Neural crest cell (in vitro differentiated cells): ENCODE results near the gene CST9. TPM values are rescaled to one million over a fixed set of nuclear protein-coding genes. Genes with fewer than 3 reads are reported as not detected.

Experiments
- DNase-seq: peaks from one replicate; pipeline ENCODE4 v3.0.0; 2021; ENCODE audit warnings: low read depth, mixed read lengths, low spot score
- H3K27ac Mint-ChIP-seq: one replicate; pipeline ENCODE4 v1.8.0; 2021; ENCODE audit warnings: mild to moderate bottlenecking, mixed read lengths; ENCODE audit not compliant: unreplicated experiment
- H3K27me3 Mint-ChIP-seq: 2 replicates; pipeline ENCODE4 v1.8.0; 2021; ENCODE audit warnings: low read depth, mild to moderate bottlenecking, mixed read lengths
- H3K36me3 Mint-ChIP-seq: 2 replicates; pipeline ENCODE4 v1.8.0; 2021; ENCODE audit warnings: low read depth, mild to moderate bottlenecking, mixed read lengths
- H3K4me1 Mint-ChIP-seq: 2 replicates; pipeline ENCODE4 v1.8.0; 2021; ENCODE audit warnings: mixed read lengths
- H3K4me3 Mint-ChIP-seq: one replicate; pipeline ENCODE4 v1.8.0; 2021; ENCODE audit warnings: mild to moderate bottlenecking, mixed read lengths
- H3K9me3 Mint-ChIP-seq: 2 replicates; pipeline ENCODE4 v1.8.0; 2021; ENCODE audit warnings: mixed read lengths
- CTCF ChIP-seq: fragments of 200-600 bp; sonication (generic); conservative IDR thresholded peaks from 2 replicates; pipeline ENCODE4 v1.5.0; 2021; ENCODE audit warnings: antibody characterized with exemption, mild to moderate bottlenecking
- total RNA-seq: library from RNA; stranded (reverse); gene quantifications from 2 replicates; pipeline ENCODE4 v1.2.1, GENCODE V29; 2021

The CST9 gene
- total RNA-seq, 1 donor from 2014 or later = not detected

GRCh38 chr20:23646106-23646873 is 40.6 kb upstream of the CST9 start:
- Mint-ChIP-seq H3K9me3 (no peaks in the 10 kb centered on the region), H3K4me1 (no peaks in the 10 kb centered on the region), H3K36me3 (no peaks in the 10 kb centered on the region), H3K27ac (no peak overlapping the region), H3K27me3 (no peaks in the 10 kb centered on the region), H3K4me3 (no peak overlapping the region)
- no peak for DNase-seq
- no peak for TF ChIP-seq CTCF

- no peaks in the 10 kb centered on the region for H3K9me3 Mint-ChIP-seq
- H3K4me1 Mint-ChIP-seq = no peaks in the 10 kb centered on the region
- no peak for TF ChIP-seq CTCF
- no peak overlapping the region for H3K4me3 Mint-ChIP-seq
- no peak for DNase-seq
- H3K27me3 Mint-ChIP-seq = no peaks in the 10 kb centered on the region
- no peaks in the 10 kb centered on the region for H3K36me3 Mint-ChIP-seq
- no peak overlapping the region for H3K27ac Mint-ChIP-seq
These were observed 39.9 kb upstream of the CST9 start for GRCh38 chr20:23645575-23645974.

GRCh38 chr20:23644164-23644563 is 38.4 kb upstream of the CST9 start:
- DNase-seq = no peak
- no peaks in the 10 kb centered on the region for H3K27me3 Mint-ChIP-seq

GRCh38 chr20:23643659-23644058 is 37.9 kb upstream of the CST9 start:
- Mint-ChIP-seq H3K4me1 (no peaks in the 10 kb centered on the region), H3K4me3 (no peak overlapping the region), H3K9me3 (no peaks in the 10 kb centered on the region), H3K27ac (no peak overlapping the region), H3K27me3 (no peaks in the 10 kb centered on the region), H3K36me3 (no peaks in the 10 kb centered on the region)
- DNase-seq = no peak
- no peak for TF ChIP-seq CTCF

More at GRCh38 chr20:23644164-23644563, 38.4 kb upstream of the CST9 start:
- TF ChIP-seq CTCF = no peak
- Mint-ChIP-seq H3K9me3 (no peaks in the 10 kb centered on the region), H3K27ac (no peak overlapping the region), H3K36me3 (no peaks in the 10 kb centered on the region), H3K4me3 (no peak overlapping the region), H3K4me1 (no peaks in the 10 kb centered on the region)

- Mint-ChIP-seq H3K4me1 (peaks cover under 1% of the 10 kb centered on the region), H3K27ac (no peak overlapping the region), H3K36me3 (no peaks in the 10 kb centered on the region), H3K27me3 (no peaks in the 10 kb centered on the region), H3K4me3 (peak overlapping the region; percentile 25), H3K9me3 (no peaks in the 10 kb centered on the region)
- no peak for TF ChIP-seq CTCF
- DNase-seq = no peak
These were observed 36.4 kb upstream of the CST9 start for GRCh38 chr20:23641936-23642751.
